Embryonic facial prominence (tissue), 1 donor: Measurements from ENCODE around the gene WASHC2C.
"Not testable (repeated sequence)": the region's sequence is repeated elsewhere in the genome, so short reads cannot be mapped to it uniquely, and the experiment has no call there.

ENCODE experiments used
- DNase-seq: peaks from one replicate; pipeline ENCODE4 v3.0.0-alpha.2; 2016; ENCODE audit errors: extremely low spot score

WASHC2C gene

DNA sequence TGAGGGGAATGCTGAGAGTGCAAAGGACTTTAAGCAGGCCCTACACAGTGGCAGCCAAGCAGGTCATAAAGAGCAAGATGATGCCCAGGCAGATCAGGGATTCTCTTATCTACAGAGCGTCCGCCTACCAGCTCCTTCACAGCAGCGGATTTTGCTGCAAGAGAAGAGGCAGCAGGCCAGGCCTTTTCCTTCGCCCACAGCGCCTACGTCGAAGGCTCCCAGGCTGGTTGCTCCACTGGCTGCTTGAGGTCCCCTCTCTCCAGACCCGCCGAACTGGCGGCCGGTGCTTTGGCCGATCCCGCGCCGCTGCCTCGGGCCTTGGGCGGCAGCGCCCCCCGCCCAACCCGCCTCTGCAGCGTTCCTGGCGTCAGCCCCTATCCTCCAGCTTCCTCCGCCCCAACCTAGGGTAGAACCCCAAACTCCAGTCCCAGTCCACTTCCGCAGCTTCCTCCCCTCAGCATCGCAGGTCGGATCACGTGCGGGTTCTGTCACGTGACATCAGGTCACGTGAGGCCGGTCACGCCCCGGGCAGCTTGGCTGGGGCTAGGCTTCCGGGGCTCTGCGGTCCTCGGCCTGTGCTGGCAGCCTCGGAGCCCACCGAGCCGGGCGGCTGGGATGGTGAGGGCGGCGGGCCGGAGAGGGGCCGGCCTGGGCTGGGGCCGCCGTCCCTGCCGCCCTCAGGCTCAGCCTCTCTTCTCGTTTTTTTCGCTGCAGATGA is at the start of gene WASHC2C:
Gene WASHC2C (plus strand): TSS at position 564 of the 718 bp plus-strand sequence. CDS start 52 bp downstream, at position 616.
- peak; percentile 5 for DNase-seq

- not testable (repeated sequence) for DNase-seq
Measured at GRCh38 chr10:45678467-45678866, 48.6 kb upstream of the WASHC2C start.

- not testable (repeated sequence) for DNase-seq
Measured at GRCh38 chr10:45710200-45710796, 16.8 kb upstream of the WASHC2C start.

GRCh38 chr10:45711223-45711622 is 15.8 kb upstream of the WASHC2C start:
- DNase-seq, result not testable (repeated sequence)

DNA sequence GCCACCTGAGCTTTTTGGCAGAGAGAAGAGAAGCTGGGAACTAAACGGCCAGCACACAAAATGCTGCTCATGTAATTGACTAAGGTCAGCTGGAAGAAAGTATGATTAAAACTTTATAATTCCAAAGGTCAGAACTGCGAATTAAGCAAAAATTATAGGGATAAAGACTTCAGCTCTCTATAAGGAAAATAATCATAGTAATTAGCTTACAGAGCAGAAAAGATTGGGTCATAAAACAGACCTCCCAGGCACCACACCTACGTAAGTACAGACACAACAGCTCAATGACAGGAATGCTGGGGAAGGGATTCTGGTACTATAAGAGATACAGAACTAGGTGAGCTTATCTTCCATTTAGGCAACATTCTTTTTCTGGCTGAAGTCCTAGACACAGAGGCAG is 10.0 kb upstream of the WASHC2C start:
- DNase-seq, result not testable (repeated sequence)

DNA sequence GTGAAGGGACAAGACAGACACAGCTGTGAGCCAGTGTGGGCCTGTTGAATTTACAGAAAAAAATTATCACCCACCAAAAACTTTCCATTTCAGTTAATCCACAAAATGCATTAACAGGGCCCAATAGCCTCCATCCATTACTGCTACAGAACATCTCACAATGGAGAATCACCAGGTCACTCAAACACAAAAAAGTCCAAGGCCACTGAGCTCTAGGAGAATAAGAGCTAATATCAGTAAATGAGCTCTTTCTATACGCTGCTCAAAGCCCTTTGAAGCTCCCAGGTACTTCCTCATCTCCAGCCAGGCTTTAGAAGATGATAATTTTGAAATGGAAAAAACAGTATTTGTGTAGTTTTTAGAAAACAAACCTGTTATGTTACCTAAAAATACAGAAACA is 9.4 kb upstream of the WASHC2C start:
- DNase-seq, result not testable (repeated sequence)

GRCh38 chr10:45721503-45721902 is 5.6 kb upstream of the WASHC2C start:
- not testable (repeated sequence) for DNase-seq

DNA sequence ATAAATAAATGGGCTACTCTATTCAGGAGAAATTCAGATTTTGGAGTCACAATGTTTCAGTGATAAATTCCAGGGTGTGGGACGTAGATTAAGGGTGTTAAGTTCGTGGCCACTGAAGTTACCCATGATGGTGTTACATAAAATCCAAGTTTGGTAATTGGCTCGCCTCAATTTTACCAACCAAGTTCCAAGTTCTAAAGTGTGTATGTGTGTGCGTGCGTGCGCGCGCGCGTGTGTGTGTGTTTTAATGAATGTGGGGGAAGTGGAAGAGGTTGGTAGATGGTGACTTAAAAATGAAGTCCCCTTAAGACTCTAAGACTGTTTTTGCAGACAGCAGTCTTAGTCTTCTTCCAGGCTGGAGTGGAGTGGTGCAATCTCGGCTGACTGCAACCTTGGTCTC is 3.2 kb upstream of the WASHC2C start:
- DNase-seq, result not testable (repeated sequence)

GRCh38 chr10:45727421-45727965 is 427 bp downstream of the WASHC2C start:
- DNase-seq, result not testable (repeated sequence)

GRCh38 chr10:45734449-45734848 is 7.4 kb downstream of the WASHC2C start:
- not testable (repeated sequence) for DNase-seq

- not testable (repeated sequence) for DNase-seq
Measured at GRCh38 chr10:45734867-45735266, 7.8 kb downstream of the WASHC2C start.

DNA sequence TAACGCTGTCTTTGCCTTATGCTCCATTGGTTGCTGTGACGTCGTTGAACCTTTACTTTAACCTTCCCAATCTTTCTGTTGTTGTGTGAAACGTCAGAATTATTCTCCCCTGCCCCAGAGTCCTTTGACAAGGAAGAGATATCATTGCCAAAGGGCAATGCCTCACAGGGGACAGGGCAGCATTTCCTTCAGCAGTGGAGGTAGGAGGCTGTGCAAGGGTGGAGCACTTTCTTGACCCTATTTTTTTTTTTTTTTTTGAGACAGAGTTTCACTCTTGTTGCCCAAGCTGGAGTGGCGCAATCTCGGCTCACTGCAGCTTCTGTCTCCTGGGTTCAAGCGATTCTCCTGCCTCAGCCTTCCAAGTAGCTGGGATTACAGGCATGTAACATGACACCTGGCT is 14.5 kb downstream of the WASHC2C start:
- DNase-seq, result not testable (repeated sequence)

- DNase-seq, result not testable (repeated sequence)
Measured at GRCh38 chr10:45742014-45742413, 14.9 kb downstream of the WASHC2C start.

DNA sequence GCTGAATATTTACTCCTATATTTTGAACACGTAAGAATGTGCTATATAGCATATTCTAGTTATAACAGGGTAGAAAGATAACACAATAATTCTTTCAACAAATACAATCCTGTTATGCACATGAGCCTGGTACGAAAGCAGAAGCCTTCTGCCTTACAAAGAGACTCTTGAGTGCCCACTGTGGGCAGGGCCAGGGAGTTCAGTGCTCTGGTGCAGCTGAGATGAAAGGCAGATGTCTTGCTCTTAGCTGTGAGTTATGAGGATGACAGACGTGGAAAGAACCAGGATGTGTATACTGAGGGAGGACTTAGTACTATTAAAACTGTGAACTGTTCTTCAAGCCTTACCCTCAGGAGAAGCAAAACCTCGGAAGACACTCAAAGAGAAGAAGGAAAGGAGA is 24.1 kb downstream of the WASHC2C start:
- DNase-seq, result not testable (repeated sequence)

DNA sequence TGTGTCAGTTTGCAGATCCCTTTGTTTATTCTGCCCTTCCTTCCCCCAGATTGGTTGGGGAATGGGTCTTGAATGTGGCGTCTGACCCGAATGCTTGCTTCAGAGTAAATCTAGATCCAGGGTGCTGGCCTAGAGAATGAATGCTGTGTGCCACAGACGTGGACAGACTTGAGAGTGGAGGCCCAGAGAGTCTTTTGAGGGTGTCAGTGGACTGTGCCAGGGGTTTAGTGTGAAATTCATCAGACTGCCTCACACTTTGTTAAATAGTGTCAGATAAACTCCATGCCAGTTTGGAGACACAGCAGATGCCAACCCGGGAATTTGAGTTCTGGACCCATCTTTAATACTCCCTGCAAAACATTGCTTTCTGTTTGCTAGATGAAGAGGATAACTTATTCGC is 25.1 kb downstream of the WASHC2C start:
- DNase-seq, result not testable (repeated sequence)

GRCh38 chr10:45753979-45754495 is 27.0 kb downstream of the WASHC2C start:
- not testable (repeated sequence) for DNase-seq

- DNase-seq, result not testable (repeated sequence)
Measured at GRCh38 chr10:45755083-45755482, 28.0 kb downstream of the WASHC2C start.

DNA sequence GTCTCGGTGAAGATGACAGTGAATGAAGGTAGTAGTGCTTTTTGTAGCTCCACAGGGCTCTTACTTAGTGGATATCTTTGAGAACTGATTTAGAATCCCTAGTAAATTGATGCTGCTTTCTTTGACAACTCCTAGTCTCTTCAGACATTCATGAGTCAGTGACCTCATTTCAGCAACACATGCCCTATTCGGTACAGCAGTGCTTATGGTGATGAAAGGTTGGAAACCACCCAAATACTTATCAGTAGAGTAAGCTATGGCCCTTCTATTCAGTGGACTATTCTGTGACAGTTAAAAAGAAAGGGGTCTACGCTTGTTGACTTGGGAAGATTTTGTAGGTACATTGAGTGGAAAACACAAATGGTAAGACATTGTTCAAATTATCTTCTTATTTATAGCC is 29.0 kb downstream of the WASHC2C start:
- DNase-seq, result not testable (repeated sequence)

DNA sequence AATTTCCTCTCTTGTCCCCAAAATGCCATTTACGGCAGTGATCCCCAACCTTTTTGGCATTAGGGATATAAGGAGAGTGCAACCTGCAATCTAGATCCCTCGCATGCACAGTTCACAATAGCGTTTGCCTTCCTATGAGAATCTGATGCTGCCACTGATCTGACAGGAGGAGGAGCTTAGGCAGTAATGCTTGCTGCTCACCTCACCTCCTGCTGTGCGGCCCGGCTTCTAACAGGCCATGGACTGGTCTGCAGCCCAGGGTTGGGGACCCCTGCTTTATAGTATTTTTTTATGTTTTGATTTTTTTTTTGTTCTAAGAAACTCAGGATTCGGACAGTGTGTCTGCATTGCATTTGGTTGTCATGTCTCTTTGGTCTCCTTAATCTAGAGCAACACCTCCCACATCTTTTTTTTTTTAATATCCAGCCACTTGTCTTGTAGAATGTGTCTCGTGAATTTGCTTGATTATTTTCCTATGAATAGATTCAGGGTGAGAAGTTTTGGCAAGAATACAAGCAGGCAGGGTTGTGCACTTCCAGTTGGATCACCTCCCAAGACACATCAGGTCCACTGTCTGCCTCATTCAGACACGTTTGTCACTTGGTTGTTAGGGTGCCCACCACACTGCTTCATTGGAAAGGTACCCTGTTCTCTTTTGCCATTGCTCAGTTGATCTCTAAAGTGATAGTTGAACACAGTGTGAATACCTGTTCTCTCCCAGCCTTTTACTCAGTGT is 30.8 kb downstream of the WASHC2C start:
- DNase-seq, result not testable (repeated sequence)

DNA sequence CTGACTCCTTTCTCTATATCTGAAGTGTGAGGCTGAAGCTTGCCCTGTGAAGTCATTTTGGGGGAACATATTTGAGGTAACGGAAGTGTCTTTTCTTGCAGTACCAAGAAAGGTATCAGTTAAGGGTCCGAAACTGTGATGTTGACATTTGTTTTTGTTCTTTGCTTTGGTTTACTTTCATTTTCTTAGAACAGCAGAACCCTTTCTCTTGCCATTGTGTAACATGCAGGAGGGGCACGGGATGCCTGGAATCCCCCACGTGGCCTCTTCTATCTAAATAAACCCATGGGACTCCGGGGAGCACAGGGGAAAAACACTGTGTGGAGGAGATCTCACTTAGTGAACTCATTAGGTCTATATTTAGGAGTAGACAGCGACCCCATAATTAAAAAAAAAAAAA is 34.6 kb downstream of the WASHC2C start:
- DNase-seq, result not testable (repeated sequence)

- DNase-seq, result not testable (repeated sequence)
Measured at GRCh38 chr10:45763037-45763436, 36.0 kb downstream of the WASHC2C start.

GRCh38 chr10:45768334-45768733 is 41.3 kb downstream of the WASHC2C start:
- not testable (repeated sequence) for DNase-seq
